ENCODE data around the gene HORMAD2. TPM values are rescaled to one million over a fixed set of nuclear protein-coding genes. Genes with fewer than 3 reads are reported as not detected.

Gene HORMAD2
- total RNA-seq, 6 experiments from 2014 or later = not detected

DNA sequence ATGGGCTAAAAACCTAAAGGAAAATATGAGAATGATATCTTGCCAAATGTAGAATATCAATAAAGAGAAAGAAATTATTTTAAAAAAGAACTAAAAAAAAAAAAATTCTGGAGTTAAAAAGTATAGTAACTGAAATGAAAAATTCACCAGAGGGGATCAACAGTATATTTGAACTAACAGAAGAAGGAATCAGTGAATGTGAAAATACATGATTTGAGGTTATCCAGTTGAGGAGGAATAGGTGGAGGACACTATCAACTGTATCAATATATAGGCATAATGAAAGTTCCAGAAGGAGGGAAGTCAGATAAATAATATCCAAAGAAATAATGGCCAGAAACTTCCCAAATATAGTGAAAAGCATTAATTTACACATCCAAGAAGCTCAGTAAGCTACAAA, 16.1 kb upstream of the HORMAD2 start:
- no peak overlapping the region for H3K27ac Mint-ChIP-seq
- TF ChIP-seq, protein P1, sequence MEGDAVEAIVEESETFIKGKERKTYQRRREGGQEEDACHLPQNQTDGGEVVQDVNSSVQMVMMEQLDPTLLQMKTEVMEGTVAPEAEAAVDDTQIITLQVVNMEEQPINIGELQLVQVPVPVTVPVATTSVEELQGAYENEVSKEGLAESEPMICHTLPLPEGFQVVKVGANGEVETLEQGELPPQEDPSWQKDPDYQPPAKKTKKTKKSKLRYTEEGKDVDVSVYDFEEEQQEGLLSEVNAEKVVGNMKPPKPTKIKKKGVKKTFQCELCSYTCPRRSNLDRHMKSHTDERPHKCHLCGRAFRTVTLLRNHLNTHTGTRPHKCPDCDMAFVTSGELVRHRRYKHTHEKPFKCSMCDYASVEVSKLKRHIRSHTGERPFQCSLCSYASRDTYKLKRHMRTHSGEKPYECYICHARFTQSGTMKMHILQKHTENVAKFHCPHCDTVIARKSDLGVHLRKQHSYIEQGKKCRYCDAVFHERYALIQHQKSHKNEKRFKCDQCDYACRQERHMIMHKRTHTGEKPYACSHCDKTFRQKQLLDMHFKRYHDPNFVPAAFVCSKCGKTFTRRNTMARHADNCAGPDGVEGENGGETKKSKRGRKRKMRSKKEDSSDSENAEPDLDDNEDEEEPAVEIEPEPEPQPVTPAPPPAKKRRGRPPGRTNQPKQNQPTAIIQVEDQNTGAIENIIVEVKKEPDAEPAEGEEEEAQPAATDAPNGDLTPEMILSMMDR (IDR thresholded peaks at IDR 0.05) = no peak
- H3K4me3 Mint-ChIP-seq = no peak overlapping the region
- H3K4me1 Mint-ChIP-seq (ENCODE audit: low read depth) = no peaks in the 10 kb centered on the region
- peaks cover 17% of the 10 kb centered on the region; the same call in 1 of the 2 replicates for H3K27me3 Mint-ChIP-seq (ENCODE audit: insufficient read depth)
- peaks cover 9% of the 10 kb centered on the region for H3K36me3 Mint-ChIP-seq (ENCODE audit: low read depth)
- no peak for DNase-seq
- H3K9me3 Mint-ChIP-seq = peaks cover 10% of the 10 kb centered on the region

DNA sequence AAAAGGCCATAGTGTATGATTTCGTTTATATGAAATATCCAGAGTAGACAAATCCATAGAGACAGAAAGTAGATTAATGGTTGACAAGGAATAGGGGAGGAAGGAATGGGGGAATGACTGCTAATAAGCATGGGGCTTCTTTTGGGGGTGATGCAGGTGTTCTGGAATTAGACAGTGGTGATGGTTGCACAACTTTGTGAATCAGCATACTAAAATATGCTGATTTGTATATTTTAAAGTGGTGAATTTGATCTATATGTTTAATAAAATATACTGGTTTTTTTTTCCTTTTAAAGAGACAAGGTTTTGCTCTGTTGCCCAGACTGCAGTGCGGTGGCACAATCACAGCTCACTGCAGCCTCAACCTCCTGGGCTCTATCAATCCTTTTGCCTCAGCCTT, 6.5 kb upstream of the HORMAD2 start:
- Mint-ChIP-seq H3K4me1 (ENCODE audit: low read depth) (no peaks in the 10 kb centered on the region), H3K27ac (no peak overlapping the region), H3K36me3 (ENCODE audit: low read depth) (no peaks in the 10 kb centered on the region), H3K27me3 (ENCODE audit: insufficient read depth) (peaks cover 44% of the 10 kb centered on the region), H3K9me3 (no peaks in the 10 kb centered on the region), H3K4me3 (no peak overlapping the region)
- TF ChIP-seq, protein P1 (IDR thresholded peaks at IDR 0.05) = no peak
- DNase-seq = no peak

- peaks cover 41% of the 10 kb centered on the region for H3K27me3 Mint-ChIP-seq (ENCODE audit: insufficient read depth)
- DNase-seq = no peak
- H3K9me3 Mint-ChIP-seq = no peaks in the 10 kb centered on the region
- no peaks in the 10 kb centered on the region for H3K4me1 Mint-ChIP-seq (ENCODE audit: low read depth)
- H3K27ac Mint-ChIP-seq = no peak overlapping the region
- no peaks in the 10 kb centered on the region for H3K36me3 Mint-ChIP-seq (ENCODE audit: low read depth)
- no peak overlapping the region for H3K4me3 Mint-ChIP-seq
- TF ChIP-seq, protein P1 (IDR thresholded peaks at IDR 0.05) = no peak
Observed at GRCh38 chr22:30074147-30074546, 6.1 kb upstream of the HORMAD2 start.

DNA sequence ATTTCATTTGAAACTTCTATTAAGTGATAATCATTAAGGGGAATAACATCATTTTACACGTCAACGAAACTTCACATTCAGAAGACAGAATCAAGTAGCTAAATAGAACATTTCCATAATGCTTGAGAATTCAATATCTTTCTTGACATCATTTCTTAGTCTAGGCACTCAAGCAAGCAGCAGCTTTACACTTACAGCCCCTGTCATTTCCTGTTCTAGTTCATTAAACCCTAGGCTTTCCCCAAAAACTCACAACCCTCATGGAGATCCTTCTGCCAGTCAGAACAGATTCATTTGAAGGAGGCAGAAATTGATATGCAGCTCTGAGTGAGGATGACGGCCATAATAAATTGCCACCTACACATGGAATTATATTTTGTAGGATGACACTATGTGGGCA, 5.3 kb upstream of the HORMAD2 start:
- H3K27ac Mint-ChIP-seq = no peak overlapping the region
- TF ChIP-seq, protein P1 (IDR thresholded peaks at IDR 0.05) = no peak
- no peaks in the 10 kb centered on the region for H3K4me1 Mint-ChIP-seq (ENCODE audit: low read depth)
- no peaks in the 10 kb centered on the region for H3K9me3 Mint-ChIP-seq
- no peak for DNase-seq
- H3K27me3 Mint-ChIP-seq (ENCODE audit: insufficient read depth) = peaks cover 36% of the 10 kb centered on the region
- no peaks in the 10 kb centered on the region for H3K36me3 Mint-ChIP-seq (ENCODE audit: low read depth)
- H3K4me3 Mint-ChIP-seq = no peak overlapping the region

DNA sequence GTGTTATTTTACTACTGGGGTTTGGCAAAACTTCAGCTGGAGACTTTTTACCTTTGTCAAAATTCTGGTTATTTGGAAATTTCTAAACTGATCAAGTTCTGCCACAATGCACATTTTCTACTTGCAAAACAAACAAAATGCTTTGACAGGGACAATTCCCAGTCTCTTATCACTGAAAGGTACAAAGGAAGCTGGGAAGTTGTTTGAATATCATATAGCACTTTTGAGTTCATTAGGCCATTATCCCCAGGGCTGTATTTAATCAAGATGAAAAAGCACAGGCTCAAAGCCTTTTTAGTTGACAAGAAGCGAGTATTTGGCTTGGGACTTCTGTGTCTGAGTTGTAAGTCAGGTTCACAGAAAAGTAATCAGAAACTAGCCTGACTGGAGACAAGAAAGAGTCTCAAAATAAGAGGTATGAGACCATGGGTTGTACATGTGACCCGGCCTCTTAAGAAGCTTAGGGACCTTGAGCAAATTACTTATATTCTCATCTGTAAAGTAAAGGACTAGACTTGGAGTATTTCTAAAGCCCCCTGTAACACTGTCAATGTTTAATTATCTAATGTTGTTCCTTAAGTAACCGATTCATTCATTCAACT, 2.9 kb upstream of the HORMAD2 start:
- Mint-ChIP-seq H3K27ac (no peak overlapping the region), H3K4me1 (ENCODE audit: low read depth) (no peaks in the 10 kb centered on the region), H3K27me3 (ENCODE audit: insufficient read depth) (peaks cover 36% of the 10 kb centered on the region), H3K4me3 (no peak overlapping the region), H3K36me3 (ENCODE audit: low read depth) (no peaks in the 10 kb centered on the region), H3K9me3 (no peaks in the 10 kb centered on the region)
- TF ChIP-seq, protein P1 (IDR thresholded peaks at IDR 0.05) = no peak
- no peak for DNase-seq

All from HFFc6 (cell line).